WTC11 (cell line): ENCODE results near the gene PNMA8A. TPM values are rescaled to one million over a fixed set of nuclear protein-coding genes. Genes with fewer than 3 reads are reported as not detected.

ENCODE experiments used
- ATAC-seq: fragments of 200-7000 bp; cut with Tn5 transposase; 2 replicates; pipeline ENCODE4 v1.10.0; 2021; ENCODE audit warnings: mild to moderate bottlenecking, moderate library complexity
- CTCF ChIA-PET: fragments of 300-600 bp; sonication (Branson Sonifier 250); formaldehyde crosslinking; loops from one replicate; lab custom pipeline; 2021; ENCODE audit warnings: antibody characterized with exemption; lab: Charles Lee
- POLR2A ChIA-PET: fragments of 350-600 bp; sonication (Branson Sonifier 250); formaldehyde crosslinking; loops from one replicate; lab custom pipeline; 2021; ENCODE audit warnings: antibody characterized with exemption; lab: Charles Lee
- DNase-seq: peaks from one replicate; pipeline ENCODE4 v3.0.0; 2021; ENCODE audit warnings: low spot score
- H3K27ac Mint-ChIP-seq: 2 replicates; pipeline ENCODE4 v1.8.0; 2021; ENCODE audit warnings: mixed read lengths
- H3K27me3 Mint-ChIP-seq: 2 replicates; pipeline ENCODE4 v1.8.0; 2021; ENCODE audit warnings: low read depth, mild to moderate bottlenecking, moderate library complexity, mixed read lengths
- H3K36me3 Mint-ChIP-seq: 2 replicates; pipeline ENCODE4 v1.8.0; 2021; ENCODE audit warnings: mixed read lengths
- H3K4me1 Mint-ChIP-seq: 2 replicates; pipeline ENCODE4 v1.8.0; 2022; ENCODE audit warnings: mixed read lengths
- H3K4me3 Mint-ChIP-seq: 2 replicates; pipeline ENCODE4 v1.8.0; 2021; ENCODE audit warnings: mild to moderate bottlenecking, moderate library complexity, mixed read lengths
- H3K9me3 Mint-ChIP-seq: 2 replicates; pipeline ENCODE4 v1.8.0; 2021; ENCODE audit warnings: mixed read lengths
- ATF1 ChIP-seq: sonication (generic); formaldehyde crosslinking; IDR thresholded peaks from 2 replicates; pipeline ENCODE4 v1.8.1; 2023; ENCODE audit warnings: mild to moderate bottlenecking, moderate library complexity, missing genetic modification reagents
- CDX4 ChIP-seq: fragments of 250-450 bp; sonication (Bioruptor Pico); IDR thresholded peaks from 2 replicates; pipeline ENCODE4 v1.9.0; 2021; ENCODE audit warnings: moderate library complexity, mild to moderate bottlenecking, inconsistent platforms, borderline replicate concordance
- E2F5 ChIP-seq: sonication (generic); formaldehyde crosslinking; IDR thresholded peaks from 2 replicates; pipeline ENCODE4 v1.8.1; 2022; ENCODE audit warnings: mild to moderate bottlenecking, moderate library complexity, missing genetic modification reagents
- ELF4 ChIP-seq: sonication (generic); formaldehyde crosslinking; IDR thresholded peaks from 2 replicates; pipeline ENCODE4 v1.8.1; 2022; ENCODE audit warnings: low read depth, mild to moderate bottlenecking, moderate library complexity, missing genetic modification reagents
- ETV6 ChIP-seq: sonication (generic); formaldehyde crosslinking; IDR thresholded peaks from 2 replicates; pipeline ENCODE4 v1.8.1; 2022; ENCODE audit warnings: mild to moderate bottlenecking, missing genetic modification reagents
- FOXJ3 ChIP-seq: sonication (generic); formaldehyde crosslinking; IDR thresholded peaks from 2 replicates; pipeline ENCODE4 v1.9.0; 2021; ENCODE audit warnings: missing genetic modification reagents, mild to moderate bottlenecking, borderline replicate concordance
- FOXP1 ChIP-seq: sonication (generic); formaldehyde crosslinking; IDR thresholded peaks from 2 replicates; pipeline ENCODE4 v1.8.0; 2022; ENCODE audit warnings: missing genetic modification reagents, mild to moderate bottlenecking, moderate library complexity, borderline replicate concordance
- GABPB1 ChIP-seq: sonication (generic); formaldehyde crosslinking; IDR thresholded peaks from 2 replicates; pipeline ENCODE4 v1.8.1; 2023; ENCODE audit warnings: mild to moderate bottlenecking, missing genetic modification reagents
- IRF2 ChIP-seq: sonication (generic); formaldehyde crosslinking; IDR thresholded peaks from 2 replicates; pipeline ENCODE4 v1.8.0; 2022; ENCODE audit warnings: low read depth, missing genetic modification reagents, borderline replicate concordance
- MYBL2 ChIP-seq: sonication (generic); formaldehyde crosslinking; IDR thresholded peaks from 2 replicates; pipeline ENCODE4 v1.8.1; 2023; ENCODE audit warnings: mild to moderate bottlenecking, moderate library complexity, missing genetic modification reagents
- SMAD4 ChIP-seq: sonication (generic); formaldehyde crosslinking; IDR thresholded peaks from 2 replicates; pipeline ENCODE4 v1.8.0; 2022; ENCODE audit warnings: mild to moderate bottlenecking, missing genetic modification reagents
- STAT6 ChIP-seq: sonication (generic); formaldehyde crosslinking; conservative IDR thresholded peaks from 2 replicates; pipeline ENCODE4 v1.8.1; 2023; ENCODE audit warnings: mild to moderate bottlenecking, low read depth, missing genetic modification reagents, moderate library complexity
- TEAD4 ChIP-seq: sonication (generic); formaldehyde crosslinking; IDR thresholded peaks from 2 replicates; pipeline ENCODE4 v1.8.0; 2022; ENCODE audit warnings: mild to moderate bottlenecking, missing genetic modification reagents
- TP53 ChIP-seq: sonication (generic); formaldehyde crosslinking; IDR thresholded peaks from 2 replicates; pipeline ENCODE4 v1.8.1; 2023; ENCODE audit warnings: mild to moderate bottlenecking, missing genetic modification reagents
- ZBTB21 ChIP-seq: sonication (generic); formaldehyde crosslinking; IDR thresholded peaks from 2 replicates; pipeline ENCODE4 v1.8.1; 2023; ENCODE audit warnings: mild to moderate bottlenecking, missing genetic modification reagents, borderline replicate concordance
- ZNF121 ChIP-seq: sonication (generic); formaldehyde crosslinking; IDR thresholded peaks from 2 replicates; pipeline ENCODE4 v1.8.0; 2023; ENCODE audit warnings: missing genetic modification reagents
- ZNF138 ChIP-seq: sonication (generic); formaldehyde crosslinking; conservative IDR thresholded peaks from 2 replicates; pipeline ENCODE4 v1.8.1; 2022; ENCODE audit warnings: mild to moderate bottlenecking, moderate library complexity, missing genetic modification reagents
- ZNF263 ChIP-seq: sonication (generic); formaldehyde crosslinking; IDR thresholded peaks from 2 replicates; pipeline ENCODE4 v1.8.1; 2022; ENCODE audit warnings: low read depth, mild to moderate bottlenecking, moderate library complexity, missing genetic modification reagents
- ZNF423 ChIP-seq: fragments of 250-450 bp; sonication (Bioruptor Pico); IDR thresholded peaks from 2 replicates; pipeline ENCODE4 v2.1.2; 2022; ENCODE audit warnings: mild to moderate bottlenecking, moderate library complexity
- ZNF512 ChIP-seq: sonication (generic); formaldehyde crosslinking; IDR thresholded peaks from 2 replicates; pipeline ENCODE4 v1.8.1; 2022; ENCODE audit warnings: missing genetic modification reagents, borderline replicate concordance
- ZNF532 ChIP-seq: fragments of 250-450 bp; sonication (Bioruptor Pico); IDR thresholded peaks from 2 replicates; pipeline ENCODE4 v1.9.0; 2021; ENCODE audit warnings: mild to moderate bottlenecking, borderline replicate concordance
- ZNF671 ChIP-seq: fragments of 250-450 bp; sonication (Bioruptor Pico); IDR thresholded peaks from 2 replicates; pipeline ENCODE4 v1.8.0; 2021; ENCODE audit warnings: mild to moderate bottlenecking
- total RNA-seq: library from RNA; stranded (reverse); gene quantifications from 3 replicates; pipeline ENCODE4 v1.2.3, GENCODE V29; 2021

Gene PNMA8A
- total RNA-seq, 1 experiment from 2014 or later, result 25.4 TPM

GRCh38 chr19:46426035-46426505 is 45.3 kb downstream of the PNMA8A start:
- CTCF ChIA-PET, result interaction anchor here (1.1 to 2.1 kb wide), 7 partner anchors 11 to 328 kb away, joined by 4 to 6 read pairs (median 5); no protein-coding TSS in a partner anchor
- POLR2A ChIA-PET, result interaction anchor here (1.1 to 1.4 kb wide), 2 partner anchors 10 to 13 kb away, joined by 4 to 8 read pairs; partner anchors contain the start of gene CCDC8
- TF ChIP-seq ELF4 (no peak), ETV6 (no peak), ZNF671 (CRISPR knock-in tag) (no peak), CDX4 (CRISPR knock-in tag) (no peak), IRF2 (CRISPR knock-in tag) (no peak), STAT6 (CRISPR knock-in tag) (no peak), ZNF138 (CRISPR knock-in tag) (no peak)
- Mint-ChIP-seq H3K4me3 (peak overlapping the region; percentile 87), H3K4me1 (peaks cover 29% of the 10 kb centered on the region), H3K9me3 (no peaks in the 10 kb centered on the region), H3K27ac (no peak overlapping the region), H3K36me3 (no peaks in the 10 kb centered on the region), H3K27me3 (peaks cover 53% of the 10 kb centered on the region)
- ATAC-seq (peak; percentile 9), DNase-seq (no peak)

GRCh38 chr19:46423188-46423587 is 48.2 kb downstream of the PNMA8A start:
- ChIA-PET CTCF (interaction anchor here (0.9 kb wide), 1 partner anchor 8 kb away, joined by 3 read pairs; no protein-coding TSS in a partner anchor), POLR2A (no interaction called here)
- Mint-ChIP-seq H3K27me3 (peaks cover 40% of the 10 kb centered on the region), H3K36me3 (no peaks in the 10 kb centered on the region), H3K4me1 (peaks cover 20% of the 10 kb centered on the region), H3K27ac (no peak overlapping the region), H3K9me3 (no peaks in the 10 kb centered on the region), H3K4me3 (no peak overlapping the region)
- no peak for TF ChIP-seq SMAD4 (CRISPR knock-in tag)
- TF ChIP-seq ZNF138 (CRISPR knock-in tag), result no peak
- no peak for TF ChIP-seq ZNF121 (CRISPR knock-in tag)
- TF ChIP-seq FOXP1 (CRISPR knock-in tag), result no peak
- no peak for TF ChIP-seq ZNF423 (CRISPR knock-in tag)
- ATAC-seq (no peak), DNase-seq (no peak)

GRCh38 chr19:46422344-46422743 is 49.0 kb downstream of the PNMA8A start:
- CTCF ChIA-PET, result interaction anchor here (0.9 kb wide), 1 partner anchor 9 kb away, joined by 3 read pairs; no protein-coding TSS in a partner anchor
- POLR2A ChIA-PET, result no interaction called here
- H3K36me3 Mint-ChIP-seq, result no peaks in the 10 kb centered on the region
- H3K27me3 Mint-ChIP-seq, result peaks cover 32% of the 10 kb centered on the region
- peak overlapping the region; percentile 27; the same call in 1 of the 2 replicates for H3K27ac Mint-ChIP-seq
- no peak for TF ChIP-seq ZNF121 (CRISPR knock-in tag)
- no peak for TF ChIP-seq ZNF512 (CRISPR knock-in tag)
- TF ChIP-seq ZNF532, result no peak
- TF ChIP-seq TP53 (CRISPR knock-in tag), result no peak
- no peak for TF ChIP-seq FOXJ3 (CRISPR knock-in tag)
- TF ChIP-seq E2F5, result no peak
- no peak for TF ChIP-seq TEAD4 (CRISPR knock-in tag)
- no peak for TF ChIP-seq MYBL2 (CRISPR knock-in tag)
- TF ChIP-seq ZNF263 (CRISPR knock-in tag), result no peak
- TF ChIP-seq GABPB1 (CRISPR knock-in tag), result no peak
- no peak for TF ChIP-seq ZBTB21 (CRISPR knock-in tag)
- TF ChIP-seq ATF1 (CRISPR knock-in tag), result no peak
- no peaks in the 10 kb centered on the region for H3K9me3 Mint-ChIP-seq
- ATAC-seq (no peak), DNase-seq (no peak)
- H3K4me1 Mint-ChIP-seq, result peaks cover 18% of the 10 kb centered on the region
- no peak overlapping the region for H3K4me3 Mint-ChIP-seq
